Lower lobe of right lung (tissue), 2 donors: Measurements from ENCODE around the gene CIITA. TPM values are rescaled to one million over a fixed set of nuclear protein-coding genes. Genes with fewer than 3 reads are reported as not detected.

ENCODE experiments used
- ATAC-seq, 2 donors: fragments of 200-7000 bp; cut with Tn5 transposase; one replicate each; pipeline ENCODE4 v1.9.1; 2020 to 2022; ENCODE audit warnings: mild to moderate bottlenecking in 2 of 2, moderate library complexity in 2 of 2
- DNase-seq: peaks from one replicate; pipeline ENCODE4 v3.0.0-alpha.2; 2020
- H3K27ac ChIP-seq: fragments of 200-600 bp; one replicate; pipeline ENCODE4 v1.8.0; 2022
- H3K27me3 ChIP-seq: fragments of 200-600 bp; one replicate; pipeline ENCODE4 v1.8.0; 2022; ENCODE audit warnings: low read depth
- H3K36me3 ChIP-seq: fragments of 200-600 bp; one replicate; pipeline ENCODE4 v1.8.0; 2022; ENCODE audit warnings: mild to moderate bottlenecking
- H3K4me1 ChIP-seq: fragments of 200-600 bp; one replicate; pipeline ENCODE4 v1.8.0; 2022
- H3K4me3 ChIP-seq: fragments of 200-600 bp; one replicate; pipeline ENCODE4 v1.8.0; 2022; ENCODE audit warnings: mild to moderate bottlenecking
- H3K9me3 ChIP-seq: fragments of 200-600 bp; one replicate; pipeline ENCODE4 v1.8.0; 2022
- CTCF ChIP-seq: fragments of 200-600 bp; IDR thresholded peaks from one replicate; pipeline ENCODE4 v1.8.0; 2022; ENCODE audit warnings: antibody characterized with exemption, mild to moderate bottlenecking
- intact Hi-C: fragments of 100-400 bp; cut with DNase I; formaldehyde crosslinking; loops from one replicate; pipeline ENCODE4 v1.11.0; 2022
- total RNA-seq: library from RNA; stranded (reverse); fragmentation: NEBNext Ultra II Directional; extraction: Animal tissue kit (Norgen Biotek cat#: 25700); gene quantifications from one replicate; pipeline ENCODE4 v1.2.1, GENCODE V29; 2021
- donor health status: DM: no; HTN: yes; CAD: no; lungs with severe emphysema.

Gene CIITA
- total RNA-seq, 1 donor from 2014 or later = 119 TPM

GRCh38 chr16:10918294-10919002 lies 41.4 kb downstream of the CIITA start:
- peak overlapping the region; percentile 66 for H3K27ac ChIP-seq
- no peaks in the 10 kb centered on the region for H3K27me3 ChIP-seq
- ATAC-seq (peak; percentile 85 to 92), DNase-seq (peak; percentile 93)
- intact Hi-C loops = no loop called here
- TF ChIP-seq CTCF = peak; percentile 96
- H3K4me3 ChIP-seq = no peak overlapping the region
- H3K4me1 ChIP-seq = peaks cover 38% of the 10 kb centered on the region
- H3K36me3 ChIP-seq = peaks cover 70% of the 10 kb centered on the region
- no peaks in the 10 kb centered on the region for H3K9me3 ChIP-seq

DNA sequence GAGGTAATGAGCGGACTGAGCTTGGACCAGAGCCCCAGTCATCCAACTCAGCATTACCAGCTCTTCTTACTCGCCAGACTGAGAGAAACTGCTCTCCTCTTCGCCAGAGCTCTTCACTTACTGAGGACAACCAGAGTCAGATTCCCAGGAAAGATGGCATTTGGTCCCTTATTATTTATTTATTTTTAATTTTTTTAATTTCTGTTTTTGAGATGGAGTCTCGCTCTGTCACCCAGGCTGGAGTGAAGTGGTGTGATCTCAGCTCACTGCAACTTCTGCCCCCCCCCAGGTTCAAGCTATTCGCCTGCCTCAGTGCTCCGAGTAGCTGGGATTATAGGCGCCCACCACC lies 42.0 kb downstream of the CIITA start:
- intact Hi-C loops = no loop called here
- DNase-seq (no peak), ATAC-seq (no peak)
- Histone ChIP-seq H3K36me3 (peaks cover 74% of the 10 kb centered on the region), H3K4me3 (no peak overlapping the region), H3K9me3 (no peaks in the 10 kb centered on the region), H3K27ac (no peak overlapping the region), H3K4me1 (peaks cover 38% of the 10 kb centered on the region), H3K27me3 (no peaks in the 10 kb centered on the region)
- TF ChIP-seq CTCF = no peak

- no peak overlapping the region for H3K27ac ChIP-seq
- H3K36me3 ChIP-seq = peaks cover 74% of the 10 kb centered on the region
- H3K9me3 ChIP-seq = no peaks in the 10 kb centered on the region
- no peaks in the 10 kb centered on the region for H3K27me3 ChIP-seq
- peaks cover 38% of the 10 kb centered on the region for H3K4me1 ChIP-seq
- DNase-seq (no peak), ATAC-seq (no peak)
- no peak for TF ChIP-seq CTCF
- no peak overlapping the region for H3K4me3 ChIP-seq
- intact Hi-C loops = no loop called here
Observed at GRCh38 chr16:10920726-10921427, 43.9 kb downstream of the CIITA start.

DNA sequence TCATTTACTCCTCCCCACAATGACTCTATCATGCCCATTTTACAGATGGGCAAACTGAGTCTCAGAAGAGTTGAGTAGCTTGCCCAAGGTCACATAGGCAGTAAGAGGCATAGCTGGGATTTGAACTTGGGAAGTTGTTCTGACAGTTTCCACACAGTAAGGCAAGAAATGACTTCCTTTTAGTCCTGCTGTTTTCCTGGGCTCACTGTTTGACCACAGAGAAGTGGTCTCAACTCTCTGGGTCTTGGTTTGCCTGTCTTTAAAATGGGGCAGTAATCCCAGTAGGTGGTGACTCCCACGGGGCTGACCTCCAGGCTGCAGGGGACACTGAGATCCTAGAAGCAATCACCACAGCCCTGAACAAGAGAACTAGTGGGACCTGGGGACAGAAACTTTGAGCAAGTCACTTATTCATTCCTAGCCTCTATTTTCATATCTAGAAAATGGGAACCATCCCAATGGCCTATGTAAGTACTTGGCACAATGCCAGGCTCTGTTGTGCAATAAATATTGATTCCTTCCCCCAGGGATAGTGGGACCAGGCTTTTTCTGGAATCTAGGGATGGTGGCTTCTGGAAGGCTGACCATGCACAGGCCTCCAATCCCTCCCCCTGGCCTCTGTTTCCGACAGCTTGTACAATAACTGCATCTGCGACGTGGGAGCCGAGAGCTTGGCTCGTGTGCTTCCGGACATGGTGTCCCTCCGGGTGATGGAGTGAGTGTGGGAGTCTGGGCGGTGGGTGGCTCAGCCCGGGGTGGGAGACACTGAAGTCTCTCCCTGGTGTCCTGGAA lies 44.7 kb downstream of the CIITA start:
- Histone ChIP-seq H3K27me3 (no peaks in the 10 kb centered on the region), H3K36me3 (peaks cover 74% of the 10 kb centered on the region), H3K4me1 (peaks cover 38% of the 10 kb centered on the region), H3K4me3 (no peak overlapping the region), H3K27ac (peak overlapping the region; percentile 49), H3K9me3 (no peaks in the 10 kb centered on the region)
- no peak for DNase-seq
- TF ChIP-seq CTCF = no peak
- ATAC-seq = peak in 1 of 2 donors; percentile 4
- intact Hi-C loops = no loop called here

GRCh38 chr16:10922328-10923145 lies 45.5 kb downstream of the CIITA start:
- Histone ChIP-seq H3K4me1 (peaks cover 38% of the 10 kb centered on the region), H3K27ac (peak overlapping the region; percentile 49), H3K27me3 (no peaks in the 10 kb centered on the region), H3K36me3 (peaks cover 74% of the 10 kb centered on the region), H3K9me3 (no peaks in the 10 kb centered on the region), H3K4me3 (no peak overlapping the region)
- DNase-seq (peak; percentile 87), ATAC-seq (peak; percentile 42 to 49)
- TF ChIP-seq CTCF = no peak
- intact Hi-C loops = no loop called here
